Measurements from ENCODE around the gene CDK3.

- TF ChIP-seq CTCF (IDR thresholded peaks at IDR 0.05): no peak
- TF ChIP-seq EZH2 (IDR thresholded peaks at IDR 0.05; ENCODE audit: borderline replicate concordance, insufficient read depth, low read depth, low read length, poor library complexity, severe bottlenecking): no peak
These were observed 14.2 kb downstream of the CDK3 start for GRCh38 chr17:76014925-76015261.
